ENCODE data around the gene RNF187. TPM values are rescaled to one million over a fixed set of nuclear protein-coding genes. Genes with fewer than 3 reads are reported as not detected.

The RNF187 gene
- total and polyA plus RNA-seq, 10 of the 15 experiments (the other 5 are each of a cell fraction or from before 2014, with no cell fraction given): 2.6 to 116 (median 29.5) TPM

- CTCF ChIA-PET: no interaction called here
- no peak overlapping the region for H2AFZ ChIP-seq (ENCODE audit: control insufficient read depth, low read depth, low read length)
- intact Hi-C loops (cut with micrococcal nuclease; ENCODE audit: unreplicated experiment) (no loop called here), in situ Hi-C loops (cut with MboI) (no loop called here)
- no peak for DNase-seq (ENCODE audit: low read depth, low spot score)
- TF ChIP-seq RELA (IDR thresholded peaks at IDR 0.05; ENCODE audit: borderline replicate concordance, partially characterized antibody): no peak
- no peak for TF ChIP-seq ZNF24 (IDR thresholded peaks at IDR 0.05)
- TF ChIP-seq USF1 (IDR thresholded peaks at IDR 0.05; ENCODE audit: borderline replicate concordance, extremely low read length, insufficient read depth, low read depth, low read length): no peak
- TF ChIP-seq, protein P1, sequence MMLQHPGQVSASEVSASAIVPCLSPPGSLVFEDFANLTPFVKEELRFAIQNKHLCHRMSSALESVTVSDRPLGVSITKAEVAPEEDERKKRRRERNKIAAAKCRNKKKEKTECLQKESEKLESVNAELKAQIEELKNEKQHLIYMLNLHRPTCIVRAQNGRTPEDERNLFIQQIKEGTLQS (IDR thresholded peaks at IDR 0.05; ENCODE audit: borderline replicate concordance, extremely low read depth, low read depth, low read length): no peak
- no peak for TF ChIP-seq IRF3 (IDR thresholded peaks at IDR 0.05)
- no peak for TF ChIP-seq NRF1 (conservative IDR thresholded peaks at IDR 0.05; ENCODE audit: low read depth, low read length)
- TF ChIP-seq CHD2 (IDR thresholded peaks at IDR 0.05; ENCODE audit: borderline replicate concordance, low read depth, low read length): no peak
- H3K9ac ChIP-seq (ENCODE audit: control insufficient read depth, insufficient read depth, low read length): no peak overlapping the region
- ATAC-seq: no peak
- BruUV-seq (replicated peaks): no TSS peak
- RAD21 ChIA-PET (ENCODE audit: unreplicated experiment): no interaction called here
- SMC1A ChIA-PET (ENCODE audit: uncharacterized antibody, unreplicated experiment): no interaction called here
- no peak overlapping the region for H3K4me2 ChIP-seq (ENCODE audit: control insufficient read depth, insufficient read depth)
- no peaks in the 10 kb centered on the region for H3K36me3 ChIP-seq (ENCODE audit: control insufficient read depth in 2 of 2, insufficient read depth in 2 of 2, low read length in 1 of 2)
- H3K9me3 ChIP-seq (replicated peaks; ENCODE audit: control insufficient read depth, insufficient read depth, low read length): no peaks in the 10 kb centered on the region
- H3K27ac ChIP-seq (ENCODE audit: control insufficient read depth, insufficient read depth): no peak overlapping the region
- H3K27me3 ChIP-seq (replicated peaks in 1 of 2; ENCODE audit: control insufficient read depth in 2 of 2, insufficient read depth in 2 of 2, low read length in 1 of 2): no peaks in the 10 kb centered on the region
- 78% methylated on average over 3 of the region's 3 CpGs for WGBS (ENCODE audit: insufficient coverage, insufficient replicate concordance, low lambda C conversion rate, missing lambda C conversion rate)
- POLR2A ChIA-PET: no interaction called here
- H3K4me1 ChIP-seq (ENCODE audit: control insufficient read depth, insufficient read depth, low read length): no peaks in the 10 kb centered on the region
- no peak overlapping the region for H3K4me3 ChIP-seq
- no peaks in the 10 kb centered on the region for H3K79me2 ChIP-seq (ENCODE audit: control insufficient read depth, insufficient read depth, low read length)
- FAIRE-seq: no peak
- no peaks in the 10 kb centered on the region for H4K20me1 ChIP-seq (ENCODE audit: control insufficient read depth, insufficient read depth)
These were observed 56.2 kb downstream of the RNF187 start for GRCh38 chr1:228543396-228543795.
